GM21360 (cell line): ENCODE results near the gene TNFAIP2.
A peak's percentile ranks its signal among the peaks of the same experiment; 100 is the strongest.

Experiments
- ATAC-seq: cut with Tn5 transposase; IDR thresholded peaks from one replicate; pipeline ENCODE4 v1.9.1; 2021; ENCODE audit warnings: mild to moderate bottlenecking, moderate library complexity; ENCODE audit not compliant: unreplicated experiment

TNFAIP2 gene, protein sequence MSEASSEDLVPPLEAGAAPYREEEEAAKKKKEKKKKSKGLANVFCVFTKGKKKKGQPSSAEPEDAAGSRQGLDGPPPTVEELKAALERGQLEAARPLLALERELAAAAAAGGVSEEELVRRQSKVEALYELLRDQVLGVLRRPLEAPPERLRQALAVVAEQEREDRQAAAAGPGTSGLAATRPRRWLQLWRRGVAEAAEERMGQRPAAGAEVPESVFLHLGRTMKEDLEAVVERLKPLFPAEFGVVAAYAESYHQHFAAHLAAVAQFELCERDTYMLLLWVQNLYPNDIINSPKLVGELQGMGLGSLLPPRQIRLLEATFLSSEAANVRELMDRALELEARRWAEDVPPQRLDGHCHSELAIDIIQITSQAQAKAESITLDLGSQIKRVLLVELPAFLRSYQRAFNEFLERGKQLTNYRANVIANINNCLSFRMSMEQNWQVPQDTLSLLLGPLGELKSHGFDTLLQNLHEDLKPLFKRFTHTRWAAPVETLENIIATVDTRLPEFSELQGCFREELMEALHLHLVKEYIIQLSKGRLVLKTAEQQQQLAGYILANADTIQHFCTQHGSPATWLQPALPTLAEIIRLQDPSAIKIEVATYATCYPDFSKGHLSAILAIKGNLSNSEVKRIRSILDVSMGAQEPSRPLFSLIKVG

GRCh38 chr14:103122947-103123633 lies at the start of gene TNFAIP2:
TNFAIP2 (plus strand) TSS chr14:103123461; CDS start chr14:103126458, 2,997 bp downstream.
- ATAC-seq: no peak

DNA sequence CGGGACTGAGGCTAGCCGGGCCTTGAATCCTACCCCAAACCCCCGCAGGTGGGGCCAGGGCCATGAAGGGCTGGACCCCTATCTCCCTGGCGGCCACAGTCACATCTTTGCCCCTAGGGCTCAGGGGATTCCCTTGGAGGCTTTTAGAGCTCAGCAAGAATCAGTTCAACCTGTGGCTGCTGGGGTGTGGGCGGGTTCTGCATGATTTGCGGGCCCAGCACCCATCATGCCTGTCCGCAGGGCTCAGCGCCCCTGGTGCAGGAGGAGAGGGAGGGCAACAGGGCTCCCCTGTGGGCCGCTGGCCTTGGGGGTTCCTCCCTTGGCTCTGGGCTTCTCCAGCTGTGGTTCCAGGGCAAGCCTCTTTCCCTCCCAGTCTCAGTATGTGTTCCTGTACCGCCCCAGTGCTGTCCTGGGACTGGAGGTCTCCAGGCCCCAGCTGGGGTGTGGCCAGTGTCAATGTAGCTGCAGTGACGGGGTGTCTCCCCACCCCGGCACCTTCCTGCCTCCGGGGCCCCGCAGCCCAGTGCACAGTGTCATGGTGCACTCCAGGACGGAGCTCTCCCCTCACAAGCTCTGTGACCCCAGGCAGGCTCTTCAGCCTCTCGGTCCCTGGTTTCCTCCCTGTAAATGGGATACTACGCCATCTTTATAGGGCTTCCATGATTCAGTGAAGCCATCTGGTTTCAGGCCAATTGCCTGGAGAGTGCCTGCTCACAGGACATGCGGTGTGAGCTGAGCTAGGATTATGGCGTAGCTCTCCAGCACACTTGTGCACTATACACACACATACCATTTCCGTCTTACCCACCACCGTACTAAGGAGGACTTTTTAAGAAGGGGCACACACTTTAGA lies 49.2 kb upstream of the TNFAIP2 start:
- ATAC-seq: no peak

DNA sequence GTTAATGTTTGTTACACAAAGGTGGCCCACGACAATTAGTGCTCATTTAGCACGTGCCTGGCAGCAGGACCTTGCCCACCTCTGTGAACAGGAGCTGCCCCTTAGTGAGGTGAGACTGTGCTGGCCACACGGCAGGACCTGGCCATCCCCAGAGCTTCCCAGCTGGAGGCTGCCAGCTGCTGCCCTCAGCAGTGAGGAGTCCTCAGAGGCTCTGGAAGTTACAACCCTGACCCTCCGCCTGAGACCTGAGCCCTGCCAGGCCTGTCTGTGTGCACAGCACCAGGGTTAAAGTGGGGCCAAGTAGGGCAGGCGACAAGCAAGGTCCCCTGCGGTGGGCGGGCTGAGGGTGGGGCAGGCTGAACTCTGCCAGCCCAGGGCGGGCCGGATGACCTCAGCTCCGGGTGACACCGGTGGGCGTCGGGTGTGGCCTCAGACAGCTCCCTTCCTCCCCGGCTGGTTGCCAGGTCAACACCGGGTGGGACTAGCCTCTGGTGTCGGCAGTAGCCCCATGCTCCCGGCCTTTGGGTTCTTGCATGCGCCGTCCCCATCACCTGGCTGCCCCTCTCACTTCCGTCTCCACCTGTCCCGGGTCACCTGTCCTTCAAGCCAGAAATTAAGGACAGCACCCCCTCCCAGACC lies 48.4 kb upstream of the TNFAIP2 start:
- ATAC-seq: no peak

GRCh38 chr14:103078420-103078749 lies 44.9 kb upstream of the TNFAIP2 start:
- ATAC-seq: peak; percentile 33

DNA sequence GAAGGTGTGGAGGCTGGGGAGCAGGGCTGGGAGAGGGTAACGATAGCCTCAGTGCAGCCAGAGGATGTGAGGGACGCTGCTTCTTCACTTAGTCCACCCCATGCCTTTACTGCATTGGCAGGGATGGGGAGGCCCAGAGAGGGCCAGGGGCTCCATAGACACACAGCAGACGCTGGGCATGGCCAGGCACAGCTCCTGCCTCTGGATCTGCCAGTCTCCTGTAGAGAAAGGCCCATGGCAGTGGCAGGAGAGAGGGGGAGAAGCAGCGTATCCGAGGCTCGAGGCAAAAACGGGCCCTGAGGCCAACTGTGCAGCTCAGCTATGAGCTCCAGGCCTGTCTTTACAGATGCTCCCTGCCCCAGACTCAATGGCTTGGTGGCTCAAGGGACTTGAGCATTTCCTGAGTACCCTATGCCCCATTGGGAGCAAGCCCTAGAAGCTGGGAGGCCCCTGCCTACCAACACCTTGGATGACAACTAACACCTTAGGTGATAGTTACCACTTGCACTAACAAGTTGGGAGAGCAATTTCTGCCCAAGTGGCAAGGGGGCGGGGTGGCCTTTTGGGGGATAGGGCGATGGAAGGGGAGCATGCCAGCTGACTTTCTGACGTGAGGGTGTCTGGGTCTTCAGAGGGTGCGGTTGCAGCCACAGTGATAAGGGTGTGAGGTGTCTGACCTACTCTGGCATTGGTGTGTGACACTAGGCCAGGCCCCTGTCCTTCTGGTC lies 44.2 kb upstream of the TNFAIP2 start:
- no peak for ATAC-seq

- no peak for ATAC-seq
Observed at GRCh38 chr14:103081951-103082350, 41.3 kb upstream of the TNFAIP2 start.

DNA sequence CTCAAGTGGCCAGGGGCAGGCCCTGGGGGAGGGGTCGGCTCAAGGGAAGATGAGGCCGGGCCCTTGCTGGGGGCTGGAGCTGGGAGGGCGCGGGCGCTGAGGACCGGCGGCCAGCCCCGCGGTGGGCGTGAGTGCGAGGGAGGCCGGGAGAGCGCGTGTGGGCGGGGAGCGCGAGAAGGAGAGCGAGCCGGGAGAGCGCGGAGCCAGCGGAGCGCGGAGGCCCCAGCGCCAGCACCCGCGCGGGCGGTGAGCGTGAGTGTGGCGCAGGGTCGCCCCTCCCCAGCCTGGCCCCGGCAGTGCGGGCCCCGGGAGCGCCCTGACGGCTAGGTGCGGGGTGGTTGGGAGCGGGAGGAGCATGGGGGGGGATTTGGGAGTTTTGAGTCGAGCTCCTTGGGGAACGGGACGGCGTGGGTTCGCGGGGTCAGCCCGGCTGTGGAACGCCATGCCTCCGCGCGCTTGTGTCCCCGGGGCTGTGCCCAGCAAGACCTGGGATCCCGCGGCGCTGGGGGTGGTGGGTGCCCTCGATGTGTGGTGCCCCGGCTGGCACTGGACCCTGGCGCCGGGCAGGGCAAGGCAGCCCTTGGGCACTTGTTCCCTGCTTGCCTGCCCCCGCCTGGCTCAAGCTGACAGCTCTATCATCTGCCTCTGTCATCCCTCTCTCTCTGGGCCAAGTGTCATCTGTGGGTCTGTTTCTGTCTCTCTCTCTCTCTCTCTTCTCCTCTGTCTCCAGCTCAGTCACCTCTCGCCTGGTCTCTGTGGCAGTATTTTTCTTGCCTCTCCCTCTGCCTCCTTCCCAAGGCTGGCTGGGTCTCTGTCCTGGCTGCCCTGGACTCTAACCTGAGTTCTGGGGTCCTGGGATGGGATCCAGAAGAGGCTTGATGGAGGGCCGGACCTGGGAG lies 39.0 kb upstream of the TNFAIP2 start, which contains the start of gene LBHD2:
LBHD2 (plus strand) TSS at position 190 of the 899 bp plus-strand sequence. CDS start 1,803 bp downstream, outside the sequence.
- no peak for ATAC-seq

DNA sequence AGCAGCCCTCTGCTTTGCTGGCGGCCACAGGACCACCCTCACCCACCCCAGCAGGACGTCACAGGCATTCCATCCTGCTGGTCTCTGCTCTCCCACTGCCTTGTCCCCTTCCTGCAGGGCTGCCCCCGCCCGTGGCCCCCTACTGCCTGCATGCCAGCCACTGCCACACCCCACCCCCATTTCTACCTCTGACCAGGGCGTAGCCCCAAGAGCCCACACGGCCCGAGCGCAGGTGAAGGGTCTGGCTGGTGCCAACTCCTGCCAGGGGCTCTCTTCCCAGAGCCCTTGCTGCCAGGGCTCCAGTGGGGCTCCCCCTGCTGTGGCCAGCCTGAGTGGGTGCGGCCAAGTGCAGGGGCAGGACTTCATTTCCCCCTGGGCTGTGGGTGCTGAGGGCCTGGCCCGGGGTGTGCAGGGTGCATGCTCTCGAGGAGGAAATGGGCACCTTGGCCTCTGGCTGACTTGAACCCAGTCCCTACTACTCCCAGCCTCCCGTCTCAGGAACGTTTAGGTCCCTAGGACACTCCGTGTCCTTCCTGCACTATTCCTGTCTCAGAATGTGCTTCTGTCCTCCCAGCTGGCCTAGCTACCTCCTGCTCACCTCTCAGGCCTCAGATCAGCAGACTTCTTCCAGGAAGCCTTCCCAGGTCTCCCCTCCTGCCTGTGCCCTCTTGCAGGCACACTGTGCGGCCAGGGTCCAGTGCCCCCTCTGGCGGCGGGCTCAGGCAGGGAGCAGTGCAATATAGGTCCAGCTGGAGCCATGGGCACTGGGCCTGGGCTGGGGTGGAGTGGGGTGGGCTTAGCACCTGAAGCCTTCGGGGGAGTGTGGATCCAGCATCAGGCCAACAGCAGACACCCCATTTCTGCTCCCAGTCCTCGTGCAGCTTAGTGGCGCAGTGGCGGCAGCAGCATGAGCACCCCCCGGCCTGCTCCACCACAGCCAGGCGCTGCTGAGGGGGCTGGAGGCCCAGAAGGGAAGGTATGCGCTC lies 37.9 kb upstream of the TNFAIP2 start:
- no peak for ATAC-seq

DNA sequence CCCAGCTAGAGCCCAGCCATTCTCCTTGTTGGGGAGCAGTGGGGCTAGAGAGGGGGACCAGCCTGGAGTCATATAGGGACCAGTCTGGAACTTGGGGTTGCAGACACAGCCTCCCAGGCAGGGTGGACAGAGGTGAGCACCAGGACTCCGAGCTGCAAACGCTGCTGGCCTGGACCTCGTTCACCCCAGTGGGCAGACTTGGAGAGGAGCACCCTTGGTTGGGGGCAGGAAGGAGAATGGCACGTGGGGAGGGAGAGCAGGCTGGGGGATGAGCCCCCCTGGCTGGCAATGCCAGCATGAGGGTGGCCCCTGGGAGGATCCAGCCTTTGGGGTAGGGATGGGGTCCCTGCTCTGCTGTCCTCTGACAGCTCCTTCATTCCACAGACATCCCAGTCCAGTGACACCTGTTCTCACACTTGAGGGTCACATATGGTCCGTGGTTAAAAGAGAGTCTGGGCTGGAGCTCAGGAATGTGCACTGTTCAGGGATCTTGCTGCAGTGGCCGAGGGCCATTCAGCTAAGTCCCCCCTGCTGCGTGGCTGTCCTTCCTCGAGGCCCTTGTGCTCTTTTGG lies 36.4 kb upstream of the TNFAIP2 start:
- no peak for ATAC-seq

DNA sequence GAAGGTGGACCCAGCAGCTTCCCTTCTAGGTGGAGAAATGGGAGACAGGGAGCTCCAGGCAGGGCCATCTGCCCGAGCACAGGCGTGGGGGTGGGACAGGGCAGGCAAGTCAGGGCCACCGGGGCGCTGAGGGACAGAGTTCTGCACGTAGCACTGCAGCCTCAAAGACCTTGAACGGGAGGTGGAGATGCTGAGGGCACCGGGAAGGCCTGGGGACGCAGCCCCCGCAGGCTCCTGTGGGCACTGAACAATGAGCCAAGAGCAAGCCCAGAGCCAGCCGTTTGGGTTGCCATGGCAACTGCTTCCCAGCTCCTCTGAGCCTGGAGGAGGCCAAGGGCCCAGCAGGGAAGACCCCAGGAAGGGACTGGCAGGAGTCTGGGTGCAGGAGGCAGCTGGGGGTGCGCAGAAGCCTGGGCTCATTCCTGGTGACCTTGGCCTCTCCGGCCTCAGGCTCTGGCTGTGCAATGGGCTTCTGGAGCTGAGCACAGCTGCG lies 35.9 kb upstream of the TNFAIP2 start:
- no peak for ATAC-seq

DNA sequence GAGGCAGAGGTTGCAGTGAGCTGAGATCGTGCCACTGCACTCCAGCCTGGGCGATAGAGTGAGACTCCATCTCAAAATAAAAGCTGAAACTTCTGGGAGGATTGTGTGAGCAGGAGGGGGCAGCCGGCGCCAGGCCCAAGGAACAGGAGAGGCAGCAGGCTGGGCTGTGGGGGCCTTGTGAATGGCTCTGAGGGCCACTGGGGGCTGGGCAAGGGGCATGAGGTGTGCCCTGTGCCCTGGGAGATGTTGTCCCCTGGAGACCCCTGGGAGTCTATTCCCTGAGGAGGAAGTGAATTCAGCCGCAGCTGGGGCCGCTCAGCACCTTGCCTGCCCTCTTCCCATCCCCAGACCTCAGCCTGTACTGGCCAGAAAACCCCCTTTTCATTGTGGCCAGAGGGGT lies 34.3 kb upstream of the TNFAIP2 start:
- no peak for ATAC-seq

DNA sequence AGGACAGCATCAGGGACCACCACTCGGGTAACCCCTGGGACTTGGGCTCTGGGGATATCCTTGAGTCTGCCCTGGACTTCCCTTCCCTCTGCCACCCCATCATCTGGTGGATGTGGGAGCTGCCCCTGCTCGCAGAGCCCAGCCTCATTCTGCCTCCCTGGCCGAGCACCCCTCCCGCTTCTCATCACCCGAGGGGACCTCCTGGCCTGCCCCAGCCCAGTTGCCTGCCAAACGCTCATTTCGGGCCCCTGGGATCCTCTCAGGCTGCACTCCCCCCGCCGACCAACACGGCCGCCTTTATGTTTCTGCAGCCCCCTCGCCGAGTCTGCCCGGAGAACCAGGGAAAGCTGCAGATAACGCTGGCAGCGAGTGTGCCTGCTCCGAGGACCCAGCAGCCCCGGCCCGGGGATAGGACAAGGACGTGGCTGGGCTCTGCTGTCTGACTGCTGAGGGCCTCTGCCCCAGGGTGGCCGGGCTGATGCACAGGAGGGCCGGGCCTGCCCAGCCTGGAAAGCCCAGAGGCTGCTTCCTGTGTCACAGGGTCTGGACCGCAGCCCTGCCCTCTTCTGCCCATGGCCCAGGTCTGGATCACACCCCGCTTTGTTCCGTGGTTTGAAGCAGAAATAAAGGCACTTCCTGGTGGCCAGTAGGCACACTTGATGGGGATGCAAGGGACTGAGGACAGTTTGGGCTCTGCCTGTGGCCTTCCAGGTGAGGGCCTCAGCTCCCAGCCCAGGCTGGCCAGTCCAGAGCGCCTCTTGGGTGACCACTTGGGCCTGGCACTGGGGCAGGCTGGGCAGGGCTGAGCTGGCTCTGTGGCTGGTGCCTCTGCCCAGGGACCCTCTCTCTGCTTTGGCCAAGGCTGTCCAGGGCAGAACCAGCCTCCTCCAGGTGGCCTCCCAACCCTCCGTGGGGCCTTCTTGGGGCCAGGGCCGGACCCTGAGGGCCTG lies 33.6 kb upstream of the TNFAIP2 start:
- no peak for ATAC-seq

DNA sequence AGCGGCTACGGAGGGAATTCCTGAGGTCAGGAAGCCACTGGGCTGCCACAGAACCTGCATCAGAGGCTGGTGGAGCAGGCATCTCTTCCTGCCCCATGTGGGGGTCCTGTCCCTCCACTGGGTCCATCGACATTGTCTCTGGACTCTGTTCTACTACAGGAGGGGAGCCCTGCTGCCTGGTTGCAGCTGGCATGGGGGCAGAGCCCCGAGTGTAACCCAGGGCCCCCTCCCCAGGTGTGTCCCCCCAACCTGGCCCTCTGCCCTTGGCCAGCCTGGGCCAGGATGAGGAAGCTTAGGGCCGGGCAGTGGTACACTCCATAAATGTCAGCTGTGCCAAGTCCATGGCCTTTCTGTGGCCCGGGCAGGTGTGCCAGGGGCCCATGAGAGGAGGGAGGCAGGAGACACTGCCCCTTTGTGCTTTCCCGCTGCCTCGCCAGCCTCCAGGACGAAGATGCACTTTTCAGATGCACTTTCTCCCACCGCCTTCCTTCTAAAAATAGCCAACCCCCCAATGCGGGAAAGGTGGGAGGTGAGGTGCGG lies 32.7 kb upstream of the TNFAIP2 start:
- no peak for ATAC-seq

DNA sequence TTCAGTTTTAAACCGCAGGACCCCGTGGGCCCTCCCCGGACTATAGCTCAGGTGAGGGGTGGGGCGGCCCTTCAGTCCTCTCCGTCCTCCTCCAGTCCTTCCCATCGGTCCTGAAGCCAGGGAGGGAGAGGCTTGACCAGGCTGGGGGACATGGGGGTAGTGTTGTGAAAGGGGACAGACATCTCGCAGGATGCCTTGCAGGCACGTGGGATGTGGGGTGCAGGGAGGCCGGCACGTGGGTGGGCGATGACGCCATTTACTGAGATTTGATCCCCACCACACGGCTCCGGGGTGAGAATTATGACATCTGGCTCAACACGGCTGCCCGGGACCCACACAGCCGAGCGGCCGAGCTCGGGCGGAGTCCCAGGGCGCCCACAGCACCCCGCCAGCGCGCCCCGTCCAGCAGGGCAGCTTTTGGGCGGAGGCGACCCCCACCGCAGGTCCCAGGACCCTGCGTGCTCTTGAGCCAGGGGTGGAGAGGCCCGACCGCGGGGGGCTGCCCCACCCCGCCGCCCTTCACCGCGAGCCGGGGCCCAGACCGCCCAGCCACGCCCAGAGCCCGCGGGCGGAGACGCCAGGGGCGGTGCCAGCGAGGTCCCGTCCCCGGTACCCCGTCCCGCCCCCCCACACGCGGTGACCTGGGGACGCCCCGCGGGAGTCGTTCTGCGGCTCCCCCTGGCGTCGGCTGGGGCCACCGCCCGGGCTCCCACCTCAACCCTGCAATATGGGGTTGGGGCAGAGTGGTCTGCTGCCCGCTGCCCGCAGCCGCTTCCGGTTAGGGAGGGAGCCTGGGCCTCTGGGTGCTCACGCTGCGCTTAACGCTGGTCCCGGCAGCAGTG lies 32.0 kb upstream of the TNFAIP2 start:
- no peak for ATAC-seq

GRCh38 chr14:103091883-103092222 lies 31.4 kb upstream of the TNFAIP2 start:
- no peak for ATAC-seq
